Activated CD8-positive, alpha-beta T cell treated with anti-CD3 and anti-CD28 coated beads for 36 hours (primary cell): Measurements from ENCODE around the gene ARMH4. TPM values are rescaled to one million over a fixed set of nuclear protein-coding genes. Genes with fewer than 3 reads are reported as not detected.

Experiments used
- ATAC-seq: fragments of 200-7000 bp; cut with Tn5 transposase; one replicate; pipeline ENCODE4 v1.10.0; 2021; ENCODE audit warnings: mild to moderate bottlenecking, moderate library complexity
- CTCF ChIA-PET: fragments of 350-600 bp; sonication (Branson Sonifier 250); formaldehyde crosslinking; loops from one replicate; lab custom pipeline; 2021; ENCODE audit warnings: antibody characterized with exemption; lab: Charles Lee
- POLR2A ChIA-PET: fragments of 350-600 bp; sonication (Branson Sonifier 250); formaldehyde crosslinking; loops from one replicate; lab custom pipeline; 2021; ENCODE audit warnings: antibody characterized with exemption; lab: Charles Lee
- DNase-seq: peaks from one replicate; pipeline ENCODE4 v3.0.0-alpha.2; 2020
- H3K27ac Mint-ChIP-seq: one replicate; pipeline ENCODE4 v1.8.0; 2021; ENCODE audit warnings: mild to moderate bottlenecking, mixed read lengths
- H3K27me3 Mint-ChIP-seq: one replicate; pipeline ENCODE4 v1.8.0; 2021; ENCODE audit warnings: mixed read lengths
- H3K36me3 Mint-ChIP-seq: one replicate; pipeline ENCODE4 v1.8.0; 2021; ENCODE audit warnings: low read depth, mixed read lengths
- H3K4me1 Mint-ChIP-seq: one replicate; pipeline ENCODE4 v1.8.0; 2021; ENCODE audit warnings: low read depth, mixed read lengths
- H3K4me3 Mint-ChIP-seq: one replicate; pipeline ENCODE4 v1.8.0; 2021; ENCODE audit warnings: mild to moderate bottlenecking, moderate library complexity, mixed read lengths
- H3K9me3 Mint-ChIP-seq: one replicate; pipeline ENCODE4 v1.8.0; 2021; ENCODE audit warnings: mixed read lengths
- intact Hi-C: fragments of 100-400 bp; cut with micrococcal nuclease; formaldehyde crosslinking; loops from one replicate; pipeline ENCODE4 v1.10.0; 2022
- total RNA-seq, 2 experiments: library from RNA; stranded (reverse); gene quantifications; one replicate each; pipeline ENCODE4 v1.2.3, GENCODE V29; 2021
- TF ChIP-seq, protein P1 (sequence below): fragments of 200-600 bp; IDR thresholded peaks from one replicate; pipeline ENCODE4 v1.8.0; 2022; ENCODE audit warnings: antibody characterized with exemption, mild to moderate bottlenecking

ARMH4 gene
- total RNA-seq, 2 experiments from 2014 or later: not detected

DNA sequence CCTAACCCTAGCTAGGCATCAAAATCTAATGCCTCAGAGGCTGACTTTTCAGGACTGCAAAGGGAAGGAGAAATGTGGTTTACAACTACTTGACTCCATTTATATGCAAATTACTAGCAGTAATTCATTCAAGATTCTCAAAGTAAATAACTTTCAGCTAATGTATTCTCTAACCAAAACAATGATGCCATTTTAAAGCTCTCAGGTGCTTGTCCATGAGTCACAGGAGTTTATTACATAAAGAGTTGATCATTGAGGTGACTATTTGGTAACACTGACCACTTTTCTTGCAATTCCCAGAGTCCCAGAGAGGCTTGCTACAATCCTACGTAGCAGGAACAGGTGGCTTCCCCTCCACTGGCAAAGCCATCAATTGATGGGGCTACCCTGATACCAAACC, 177.1 kb downstream of the ARMH4 start:
- no peak overlapping the region for H3K4me3 Mint-ChIP-seq
- intact Hi-C loops: no loop called here
- H3K4me1 Mint-ChIP-seq: no peaks in the 10 kb centered on the region
- DNase-seq: no peak
- no peaks in the 10 kb centered on the region for H3K9me3 Mint-ChIP-seq
- H3K36me3 Mint-ChIP-seq: no peaks in the 10 kb centered on the region
- ATAC-seq: no peak
- H3K27me3 Mint-ChIP-seq: peaks cover 4% of the 10 kb centered on the region
- CTCF ChIA-PET: no interaction called here
- TF ChIP-seq, protein P1, sequence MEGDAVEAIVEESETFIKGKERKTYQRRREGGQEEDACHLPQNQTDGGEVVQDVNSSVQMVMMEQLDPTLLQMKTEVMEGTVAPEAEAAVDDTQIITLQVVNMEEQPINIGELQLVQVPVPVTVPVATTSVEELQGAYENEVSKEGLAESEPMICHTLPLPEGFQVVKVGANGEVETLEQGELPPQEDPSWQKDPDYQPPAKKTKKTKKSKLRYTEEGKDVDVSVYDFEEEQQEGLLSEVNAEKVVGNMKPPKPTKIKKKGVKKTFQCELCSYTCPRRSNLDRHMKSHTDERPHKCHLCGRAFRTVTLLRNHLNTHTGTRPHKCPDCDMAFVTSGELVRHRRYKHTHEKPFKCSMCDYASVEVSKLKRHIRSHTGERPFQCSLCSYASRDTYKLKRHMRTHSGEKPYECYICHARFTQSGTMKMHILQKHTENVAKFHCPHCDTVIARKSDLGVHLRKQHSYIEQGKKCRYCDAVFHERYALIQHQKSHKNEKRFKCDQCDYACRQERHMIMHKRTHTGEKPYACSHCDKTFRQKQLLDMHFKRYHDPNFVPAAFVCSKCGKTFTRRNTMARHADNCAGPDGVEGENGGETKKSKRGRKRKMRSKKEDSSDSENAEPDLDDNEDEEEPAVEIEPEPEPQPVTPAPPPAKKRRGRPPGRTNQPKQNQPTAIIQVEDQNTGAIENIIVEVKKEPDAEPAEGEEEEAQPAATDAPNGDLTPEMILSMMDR: no peak
- POLR2A ChIA-PET: no interaction called here
- H3K27ac Mint-ChIP-seq: no peak overlapping the region

DNA sequence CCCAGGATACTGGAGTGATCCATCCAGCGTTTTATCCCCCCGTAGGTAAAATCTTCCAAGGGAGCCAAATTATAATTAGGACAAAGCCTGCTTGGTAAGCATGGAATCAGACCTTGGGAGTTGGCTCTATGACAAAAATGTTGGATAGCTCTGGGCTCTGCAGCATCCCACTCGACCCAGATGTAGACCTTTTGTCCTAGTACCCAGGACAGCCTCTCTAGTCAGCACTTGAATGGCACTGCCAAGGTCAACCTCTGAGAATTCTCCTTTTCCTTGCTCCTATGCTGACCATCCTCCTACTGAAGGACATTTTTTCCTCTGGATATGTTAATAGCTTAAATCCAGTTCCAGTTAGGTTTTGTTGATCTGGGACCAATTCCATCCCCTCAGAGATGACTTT, 181.4 kb downstream of the ARMH4 start:
- CTCF ChIA-PET: no interaction called here
- TF ChIP-seq, protein P1: no peak
- POLR2A ChIA-PET: no interaction called here

DNA sequence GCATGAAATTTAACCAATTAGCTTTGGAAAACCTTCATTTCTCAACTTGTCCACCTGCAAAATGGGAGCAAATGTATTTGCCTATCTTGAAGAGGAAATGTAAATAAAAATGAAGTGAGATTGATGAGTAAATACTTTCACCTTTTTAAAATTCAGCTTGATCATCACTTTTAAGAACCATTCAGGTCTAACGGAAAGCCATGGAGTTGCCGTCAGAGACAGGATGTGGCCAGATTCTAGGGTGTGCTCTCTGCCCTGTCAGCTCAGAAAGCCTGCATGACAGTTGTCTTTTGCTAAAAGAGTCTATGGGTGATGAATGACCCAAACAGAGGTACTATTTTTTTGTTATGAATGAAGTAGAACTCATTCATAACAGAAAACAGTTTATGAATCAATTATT, 181.8 kb downstream of the ARMH4 start:
- ATAC-seq: no peak
- no peaks in the 10 kb centered on the region for H3K36me3 Mint-ChIP-seq
- H3K27ac Mint-ChIP-seq: no peak overlapping the region
- H3K9me3 Mint-ChIP-seq: no peaks in the 10 kb centered on the region
- intact Hi-C loops: no loop called here
- ChIA-PET CTCF (no interaction called here), POLR2A (no interaction called here)
- no peaks in the 10 kb centered on the region for H3K4me1 Mint-ChIP-seq
- H3K4me3 Mint-ChIP-seq: no peak overlapping the region
- H3K27me3 Mint-ChIP-seq: peaks cover 4% of the 10 kb centered on the region
- DNase-seq: no peak
- TF ChIP-seq, protein P1: no peak

More for the DNA sequence above, 181.4 kb downstream of the ARMH4 start:
- no peaks in the 10 kb centered on the region for H3K4me1 Mint-ChIP-seq
- intact Hi-C loops: no loop called here
- H3K27ac Mint-ChIP-seq: no peak overlapping the region
- H3K36me3 Mint-ChIP-seq: no peaks in the 10 kb centered on the region
- peaks cover 4% of the 10 kb centered on the region for H3K27me3 Mint-ChIP-seq
- no peak overlapping the region for H3K4me3 Mint-ChIP-seq
- H3K9me3 Mint-ChIP-seq: no peaks in the 10 kb centered on the region
- ATAC-seq: no peak
- no peak for DNase-seq

DNA sequence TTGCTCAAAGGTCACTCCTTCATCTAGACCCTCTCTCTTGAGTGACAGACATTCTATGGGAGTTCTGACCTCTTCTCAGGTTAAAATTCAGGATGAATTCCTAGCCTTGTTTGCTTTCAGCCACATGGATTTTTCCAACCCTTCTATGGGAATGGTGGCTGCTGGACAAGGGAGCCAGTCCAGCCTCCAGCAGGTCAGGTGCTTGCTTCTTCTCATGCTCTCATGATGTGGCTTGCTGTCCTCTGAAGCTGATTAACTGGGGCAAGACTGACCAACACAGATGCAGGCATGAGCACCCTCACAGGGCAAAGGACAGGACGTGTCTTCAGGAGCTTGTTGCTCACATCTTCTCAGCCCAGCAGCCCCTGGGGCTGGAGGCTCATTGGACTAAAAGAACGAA, 188.9 kb downstream of the ARMH4 start:
- no peaks in the 10 kb centered on the region for H3K9me3 Mint-ChIP-seq
- no peaks in the 10 kb centered on the region for H3K36me3 Mint-ChIP-seq
- intact Hi-C loops: no loop called here
- no peak for DNase-seq
- ChIA-PET POLR2A (no interaction called here), CTCF (no interaction called here)
- peaks cover 6% of the 10 kb centered on the region for H3K27me3 Mint-ChIP-seq
- TF ChIP-seq, protein P1: no peak
- H3K4me3 Mint-ChIP-seq: no peak overlapping the region
- ATAC-seq: no peak
- H3K4me1 Mint-ChIP-seq: no peaks in the 10 kb centered on the region
- H3K27ac Mint-ChIP-seq: no peak overlapping the region

DNA sequence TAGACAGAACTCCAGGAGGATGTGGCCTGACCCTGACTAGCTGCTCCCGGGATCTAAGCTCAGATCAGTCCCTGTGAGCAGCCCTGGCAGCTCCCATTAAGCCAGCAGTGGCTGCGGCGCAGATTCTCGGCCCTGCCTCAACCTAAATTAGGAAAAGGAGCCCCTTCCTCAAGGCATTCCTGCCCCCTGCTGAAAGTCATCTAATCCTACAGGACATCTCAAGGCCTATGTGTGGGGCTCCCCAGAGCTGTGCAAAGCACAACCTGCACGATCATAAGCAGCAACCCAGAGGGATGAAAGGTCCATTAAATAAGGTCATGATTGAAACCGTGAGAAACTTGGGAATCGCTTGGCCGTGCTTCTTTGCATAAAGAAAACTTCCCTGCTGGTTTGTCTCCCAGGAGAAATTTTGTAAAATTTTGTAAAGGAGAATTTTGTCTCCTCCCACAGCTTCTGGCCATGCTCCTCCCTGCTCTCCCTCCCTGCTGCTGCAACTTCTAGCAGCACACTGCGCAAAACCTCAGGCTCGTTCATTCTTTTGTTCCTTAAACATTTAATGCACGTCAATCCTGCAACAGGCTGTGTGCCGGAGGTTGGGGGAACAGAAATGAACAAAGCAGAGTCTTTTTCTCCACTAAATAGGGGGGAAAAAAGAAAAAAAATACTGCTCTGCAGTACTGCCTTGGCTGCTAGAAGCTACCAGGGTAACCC, 189.5 kb downstream of the ARMH4 start:
- DNase-seq (no peak), ATAC-seq (no peak)
- TF ChIP-seq, protein P1: no peak
- no peaks in the 10 kb centered on the region for H3K36me3 Mint-ChIP-seq
- no peaks in the 10 kb centered on the region for H3K4me1 Mint-ChIP-seq
- no peaks in the 10 kb centered on the region for H3K9me3 Mint-ChIP-seq
- H3K27me3 Mint-ChIP-seq: peaks cover 6% of the 10 kb centered on the region
- ChIA-PET CTCF (no interaction called here), POLR2A (no interaction called here)
- intact Hi-C loops: no loop called here
- no peak overlapping the region for H3K4me3 Mint-ChIP-seq
- H3K27ac Mint-ChIP-seq: no peak overlapping the region
